Heart left ventricle (tissue), 16 donors: ENCODE measurements around the gene POLR2B. TPM values are rescaled to one million over a fixed set of nuclear protein-coding genes. Genes with fewer than 3 reads are reported as not detected.

ENCODE experiments used
- ATAC-seq, 4 donors: fragments of 200-7000 bp; cut with Tn5 transposase; one replicate each; pipeline ENCODE4 v1.9.1; 2020 to 2022; ENCODE audit warnings: moderate library complexity in 4 of 4, mild to moderate bottlenecking in 3 of 4, moderate number of reproducible peaks in 1 of 4
- DNase-seq, 5 donors: peaks; one replicate each; pipeline ENCODE4 v3.0.0-alpha.2; 2020
- H3K27ac ChIP-seq, 12 donors: fragments of 200-600 bp; sonication (generic) in 4 of 12; one replicate each; pipeline versions ENCODE4 v1.5.0 to v1.8.0; 2016 to 2022; ENCODE audit warnings: mild to moderate bottlenecking in 2 of 12
- H3K27me3 ChIP-seq, 9 donors: fragments of 200-600 bp; sonication (generic) in 2 of 9; one replicate each; pipeline versions ENCODE4 v1.5.1 to v1.8.0; 2016 to 2022; ENCODE audit warnings: mild to moderate bottlenecking in 3 of 9
- H3K36me3 ChIP-seq, 9 donors: fragments of 200-600 bp; sonication (generic) in 2 of 9; one replicate each; pipeline versions ENCODE4 v1.5.0 to v1.8.0; 2018 to 2022; ENCODE audit warnings: mild to moderate bottlenecking in 2 of 9
- H3K4me1 ChIP-seq, 12 donors: fragments of 200-600 bp; sonication (generic) in 4 of 12; one replicate each; pipeline versions ENCODE4 v1.5.0 to v1.8.0; 2016 to 2022; ENCODE audit warnings: mild to moderate bottlenecking in 3 of 12
- H3K4me3 ChIP-seq, 12 donors: fragments of 200-600 bp; sonication (generic) in 4 of 12; one replicate each; pipeline versions ENCODE4 v1.5.0 to v1.8.0; 2017 to 2022; ENCODE audit warnings: mild to moderate bottlenecking in 9 of 12, moderate library complexity in 4 of 12
- H3K9me3 ChIP-seq, 12 donors: fragments of 200-600 bp; sonication (generic) in 4 of 12; one replicate each; pipeline versions ENCODE4 v1.5.0 to v1.8.0; 2016 to 2022; ENCODE audit warnings: mild to moderate bottlenecking in 1 of 12
- POLR2A ChIP-seq, 2 donors: fragments of 450-650 bp; IDR thresholded peaks; one replicate each; pipeline ENCODE4 v1.6.1; 2017; ENCODE audit warnings: antibody characterized with exemption in 2 of 2, mild to moderate bottlenecking in 2 of 2, moderate library complexity in 2 of 2
- WGBS, 4 donors: extraction: QIAGEN DNeasy Blood & Tissue Kit in 2 of 4; methylation state at CpG; one replicate each; pipeline versions ENCODE4 v1.1.5 to v1.1.7; 2013 to 2018; 5-methylcytosine and 5-hydroxymethylcytosine counted together
- intact Hi-C, 10 donors: fragments of 100-400 bp; cut with DNase I; formaldehyde crosslinking; loops; one replicate each; pipeline versions ENCODE4 v1.11.1 to v1.14.2; 2022
- polyA plus RNA-seq, 2 donors: library from polyadenylated mRNA; stranded (reverse); fragments of 200-250 nt; gene quantifications; one replicate each; pipeline ENCODE4 v1.2.3, GENCODE V29; 2013
- total RNA-seq, 9 donors: library from RNA; depleted of rRNA in 2 of 9; stranded (reverse); fragments of >200 nt in 2 of 9; fragmentation: NEBNext Ultra II Directional in 3 of 9; extraction: Animal tissue kit (Norgen Biotek cat#: 25700) in 3 of 9; gene quantifications; one replicate each; pipeline versions ENCODE4 v1.1.0 to v1.2.4, GENCODE V29; 2016 to 2023
- TF ChIP-seq, protein P1 (sequence below), 12 donors: fragments of 200-600 bp; sonication (generic) in 4 of 12; IDR thresholded peaks; one replicate each; pipeline versions ENCODE4 v1.5.0 to v1.8.0; 2018 to 2022; ENCODE audit warnings: antibody characterized with exemption in 12 of 12, mild to moderate bottlenecking in 5 of 12
- donor health status: ischemic (EF 13 %, LVEDD 7.1; RV severe dilation, severe dysfunction).
- donor health status: healthy with polysubstance abuse.
- donor health status: DM: no; HTN: yes; CAD: no.
- donor health status: DM: no; HTN: no; CAD: no.
- donor health status: ischemic (EF 25% LVEDD 6.9; RV normal size, moderate dysfunction).
- donor health status: ischemic (EF 25% LVEDD 5.7; RV mildly dilated, moderate dysfunction).
- donor health status: healthy.
- donor health status: DM: yes; HTN: yes; CAD: no.
- donor health status: ischemic (EF 35%, LVEDD 5.7; RV mildly dilated, moderate dysfunction).
- donor health status: nonischemic (EF 11% LVEDD 7.7; RV severe dilation, severe dysfunction).
- donor health status: DM: yes; HTN: yes; CAD: no.
- donor health status: PGD.
- donor health status: ischemic (EF 29% LVEDD 5.4; RV normal size, mild dysfunction).
- donor health status: nonischemic (EF 23%, LVEDD 6.1; RV moderate dilation, normal function).

The POLR2B gene
- total and polyA plus RNA-seq, 11 donors, result 19.4 to 87.0 (median 73.0) TPM

DNA sequence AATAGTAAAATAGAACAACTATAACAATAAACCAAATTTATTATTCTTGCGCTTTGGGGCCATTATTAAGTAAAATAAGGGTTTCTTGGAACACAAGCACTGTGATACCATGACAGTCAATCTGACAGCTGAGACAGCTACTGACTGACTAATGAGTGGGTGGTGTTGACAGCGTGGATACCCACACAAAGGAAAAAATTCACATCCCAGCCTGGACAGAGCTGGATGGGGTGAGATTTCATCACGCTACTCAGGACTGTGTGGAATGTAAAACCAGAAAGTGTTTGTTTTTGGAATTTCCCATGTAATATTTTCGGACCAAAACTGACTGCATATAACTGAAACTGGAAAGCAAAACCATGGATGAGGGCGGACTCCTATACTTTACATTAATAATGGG, 82.7 kb downstream of the POLR2B start:
- TF ChIP-seq, protein P1, sequence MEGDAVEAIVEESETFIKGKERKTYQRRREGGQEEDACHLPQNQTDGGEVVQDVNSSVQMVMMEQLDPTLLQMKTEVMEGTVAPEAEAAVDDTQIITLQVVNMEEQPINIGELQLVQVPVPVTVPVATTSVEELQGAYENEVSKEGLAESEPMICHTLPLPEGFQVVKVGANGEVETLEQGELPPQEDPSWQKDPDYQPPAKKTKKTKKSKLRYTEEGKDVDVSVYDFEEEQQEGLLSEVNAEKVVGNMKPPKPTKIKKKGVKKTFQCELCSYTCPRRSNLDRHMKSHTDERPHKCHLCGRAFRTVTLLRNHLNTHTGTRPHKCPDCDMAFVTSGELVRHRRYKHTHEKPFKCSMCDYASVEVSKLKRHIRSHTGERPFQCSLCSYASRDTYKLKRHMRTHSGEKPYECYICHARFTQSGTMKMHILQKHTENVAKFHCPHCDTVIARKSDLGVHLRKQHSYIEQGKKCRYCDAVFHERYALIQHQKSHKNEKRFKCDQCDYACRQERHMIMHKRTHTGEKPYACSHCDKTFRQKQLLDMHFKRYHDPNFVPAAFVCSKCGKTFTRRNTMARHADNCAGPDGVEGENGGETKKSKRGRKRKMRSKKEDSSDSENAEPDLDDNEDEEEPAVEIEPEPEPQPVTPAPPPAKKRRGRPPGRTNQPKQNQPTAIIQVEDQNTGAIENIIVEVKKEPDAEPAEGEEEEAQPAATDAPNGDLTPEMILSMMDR (IDR thresholded peaks at IDR 0.05), result no peak
- TF ChIP-seq POLR2A (IDR thresholded peaks at IDR 0.05), result no peak
- Histone ChIP-seq H3K4me3 (no peak overlapping the region), H3K27ac (peak overlapping the region in 11 of 12 donors; percentile 8 to 81 (median 69)), H3K27me3 (no peaks in the 10 kb centered on the region), H3K4me1 (peaks cover 18 to 96% (median 81%) of the 10 kb centered on the region in 12 donors), H3K9me3 (no peaks in the 10 kb centered on the region), H3K36me3 (peaks cover 0 to 6% (median under 1%) of the 10 kb centered on the region in 9 donors)
- WGBS, 4 donors, result 58 to 74% (median 64%) methylated on average over 5 of the region's 5 CpGs
- intact Hi-C loops, result no loop called here
- ATAC-seq (peak in 1 of 4 donors; percentile 29), DNase-seq (no peak)

DNA sequence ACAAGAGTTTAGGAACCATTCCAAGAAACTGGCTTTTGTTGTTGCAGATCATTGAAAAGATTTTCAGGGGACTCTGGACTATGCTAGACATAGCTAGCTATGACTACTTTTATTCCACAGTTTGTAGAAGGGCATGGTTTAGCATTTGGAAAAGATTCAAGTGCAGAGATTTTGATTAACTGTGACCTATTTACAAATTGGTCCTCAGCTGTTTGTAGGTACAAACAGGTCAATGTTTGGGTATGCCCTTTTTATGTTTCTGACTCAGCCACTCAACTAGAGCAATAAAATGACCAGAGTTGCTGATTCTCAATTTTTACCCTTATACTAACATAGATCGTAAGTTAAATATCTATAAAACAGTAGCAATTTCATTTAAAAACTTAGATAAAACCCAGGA, 84.8 kb downstream of the POLR2B start:
- TF ChIP-seq, protein P1 (IDR thresholded peaks at IDR 0.05), result no peak
- no peak for TF ChIP-seq POLR2A (IDR thresholded peaks at IDR 0.05)
- ATAC-seq, result no peak
- H3K4me3 ChIP-seq, result no peak overlapping the region
- peaks cover 0 to 15% (median 6%) of the 10 kb centered on the region in 9 donors for H3K36me3 ChIP-seq
- no peaks in the 10 kb centered on the region for H3K9me3 ChIP-seq
- H3K27me3 ChIP-seq, result no peaks in the 10 kb centered on the region
- WGBS, 4 donors, result 87 to 94% (median 91%) methylated on average over 1 of the region's 1 CpG
- intact Hi-C loops, result no loop called here
- peaks cover 18 to 94% (median 76%) of the 10 kb centered on the region in 12 donors for H3K4me1 ChIP-seq
- H3K27ac ChIP-seq, result peak overlapping the region in 10 of 12 donors; percentile 33 to 87 (median 77)
- DNase-seq, result no peak

DNA sequence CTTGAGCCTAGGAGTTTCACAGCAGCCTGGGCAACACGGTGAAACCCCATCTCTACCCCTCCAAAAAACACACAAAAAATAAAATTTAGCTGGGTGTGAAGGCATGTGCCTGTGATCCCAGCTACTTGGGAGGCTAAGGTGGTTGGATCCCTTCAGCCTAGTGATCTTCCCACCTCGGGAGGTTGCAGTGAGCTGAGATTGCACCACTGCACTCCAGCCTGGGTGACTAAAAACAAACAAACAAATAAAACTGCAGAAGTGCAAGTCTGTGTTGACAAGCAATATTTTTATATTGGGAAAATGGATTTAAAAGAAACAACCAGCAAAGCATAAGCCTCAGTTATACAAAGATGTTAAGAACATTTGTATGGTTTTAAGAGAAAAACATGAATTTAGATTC, 85.4 kb downstream of the POLR2B start:
- peaks cover 18 to 94% (median 82%) of the 10 kb centered on the region in 12 donors for H3K4me1 ChIP-seq
- WGBS, 4 donors, result 59 to 78% (median 67%) methylated on average over 2 of the region's 2 CpGs
- H3K36me3 ChIP-seq, result peaks cover 0 to 15% (median 6%) of the 10 kb centered on the region in 9 donors
- no peak for ATAC-seq
- H3K9me3 ChIP-seq, result no peaks in the 10 kb centered on the region
- no peak for TF ChIP-seq POLR2A (IDR thresholded peaks at IDR 0.05)
- TF ChIP-seq, protein P1 (IDR thresholded peaks at IDR 0.05), result no peak
- H3K4me3 ChIP-seq, result no peak overlapping the region
- no peak for DNase-seq
- H3K27me3 ChIP-seq, result no peaks in the 10 kb centered on the region
- peak overlapping the region in 11 of 12 donors; percentile 47 to 87 (median 77) for H3K27ac ChIP-seq
- intact Hi-C loops, result no loop called here

DNA sequence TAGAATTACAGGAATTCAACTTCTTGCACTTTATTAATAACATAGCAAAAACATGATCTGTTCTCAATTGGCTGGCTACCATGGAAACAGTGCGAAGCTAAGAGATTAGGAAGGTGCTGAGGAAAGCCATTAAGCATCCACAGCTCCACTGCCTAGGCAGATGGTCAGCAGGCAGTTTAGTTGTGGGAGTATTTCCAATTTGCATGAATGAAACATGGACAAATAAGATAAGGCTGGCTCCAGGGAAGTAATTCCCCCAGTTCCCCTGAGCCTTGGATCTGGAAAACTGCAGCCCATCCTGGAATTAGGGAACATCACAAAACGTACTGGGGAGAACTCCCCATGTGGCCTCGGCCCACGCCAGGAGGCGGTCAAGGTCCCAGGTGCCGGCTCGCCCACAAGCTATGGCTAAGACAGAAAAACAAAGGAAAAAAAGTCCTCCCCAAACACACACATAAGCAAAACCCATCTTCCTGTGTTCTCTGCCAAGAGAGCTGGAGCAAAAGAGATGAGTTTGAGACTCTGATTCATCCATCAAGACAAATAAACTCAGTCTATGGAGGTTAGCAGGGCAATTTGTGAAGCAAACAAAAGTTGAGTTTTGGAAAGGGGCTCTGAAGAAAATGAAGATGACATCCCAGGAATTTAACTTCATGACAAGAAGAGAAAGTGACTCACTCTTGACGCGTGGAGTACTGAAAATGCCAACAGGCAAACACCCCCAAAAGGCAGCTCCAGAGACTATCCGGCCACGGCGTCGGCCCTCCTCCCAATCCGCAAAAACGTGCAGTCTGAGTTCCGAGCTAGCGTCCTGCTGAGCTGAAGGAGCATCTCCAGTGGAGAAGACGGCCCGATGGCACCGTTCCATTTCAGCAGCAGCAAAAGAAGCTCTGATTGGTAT, 86.4 kb downstream of the POLR2B start:
- peak; percentile 64 to 78 (median 74) for ATAC-seq
- intact Hi-C loops, result loop anchor here in 2 of 10 donors (5.0 kb wide), 1 partner anchor 37 kb away; no protein-coding TSS in a partner anchor
- WGBS, 4 donors, result 26 to 55% (median 35%) methylated on average over 20 of the region's 20 CpGs

More for the DNA sequence above, 86.4 kb downstream of the POLR2B start:
- TF ChIP-seq, protein P1 (IDR thresholded peaks at IDR 0.05), result no peak
- TF ChIP-seq POLR2A (IDR thresholded peaks at IDR 0.05), result no peak
- H3K36me3 ChIP-seq, result peaks cover 0 to 15% (median 6%) of the 10 kb centered on the region in 9 donors
- peak; percentile 55 to 81 (median 68) for DNase-seq
- H3K27me3 ChIP-seq, result no peaks in the 10 kb centered on the region
- peak overlapping the region; percentile 47 to 87 (median 76) for H3K27ac ChIP-seq
- H3K4me3 ChIP-seq, result peak overlapping the region in 5 of 12 donors; percentile 4 to 23 (median 10)
- H3K9me3 ChIP-seq, result no peaks in the 10 kb centered on the region
- peaks cover 18 to 98% (median 84%) of the 10 kb centered on the region in 12 donors for H3K4me1 ChIP-seq
